ENCODE measurements around the gene PDGFC. TPM values are rescaled to one million over a fixed set of nuclear protein-coding genes. Genes with fewer than 3 reads are reported as not detected.
A peak's percentile ranks its signal among the peaks of the same experiment; 100 is the strongest.

The PDGFC gene
- total RNA-seq, 1 experiment from 2014 or later = 14.5 TPM

GRCh38 chr4:156956826-156957368 is 14.7 kb downstream of the PDGFC start:
- ATAC-seq (no peak), DNase-seq (ENCODE audit: low read depth, low spot score) (no peak)
- ChIA-PET POLR2A (no interaction called here), CTCF (no interaction called here)
- peaks cover 39% of the 10 kb centered on the region for H3K4me1 ChIP-seq (ENCODE audit: control insufficient read depth, insufficient read depth, low read length)
- intact Hi-C loops (cut with micrococcal nuclease; ENCODE audit: unreplicated experiment) (no loop called here), in situ Hi-C loops (cut with HindIII; ENCODE audit: low pct_unique_long_range_greater_than_20kb, low sequenced_read_pairs) (no loop called here)
- H3K36me3 ChIP-seq (ENCODE audit: control insufficient read depth, insufficient read depth, low read length) = no peaks in the 10 kb centered on the region
- no peaks in the 10 kb centered on the region for H3K27me3 ChIP-seq (ENCODE audit: control insufficient read depth, insufficient read depth, low read length)
- peak overlapping the region; percentile 74; the same call in 1 of the 2 replicates for H3K27ac ChIP-seq (ENCODE audit: low read length)
- BruUV-seq (replicated peaks) = no TSS peak
- H3K9me3 ChIP-seq (ENCODE audit: control insufficient read depth, insufficient read depth, low read depth, low read length) = no peaks in the 10 kb centered on the region
- no peak overlapping the region for H3K4me3 ChIP-seq (ENCODE audit: low read depth in 2 of 2, low read length in 2 of 2)
- TF ChIP-seq TCF7L2 (IDR thresholded peaks at IDR 0.05; ENCODE audit: low read depth, low read length) (no peak), REST (IDR thresholded peaks at IDR 0.05; ENCODE audit: insufficient read depth in 1 of 2, low read depth in 2 of 2, low read length in 1 of 2) (no peak), CTCF (IDR thresholded peaks at IDR 0.05) (no peak), POLR2AphosphoS5 (IDR thresholded peaks at IDR 0.05; ENCODE audit: low read depth, low read length) (no peak), SIN3A (IDR thresholded peaks at IDR 0.05; ENCODE audit: borderline replicate concordance, insufficient read depth, low read depth, low read length) (no peak)

- DNase-seq (ENCODE audit: low read depth, low spot score) = no peak
- POLR2A ChIA-PET = no interaction called here
- no TSS peak for BruUV-seq (replicated peaks)
Observed at GRCh38 chr4:156956359-156956758, 15.2 kb downstream of the PDGFC start.

GRCh38 chr4:156954587-156954986 is 17.0 kb downstream of the PDGFC start:
- H3K36me3 ChIP-seq (ENCODE audit: control insufficient read depth, insufficient read depth, low read length) = no peaks in the 10 kb centered on the region
- intact Hi-C loops (cut with micrococcal nuclease; ENCODE audit: unreplicated experiment) = no loop called here
- no peak overlapping the region for H3K4me3 ChIP-seq (ENCODE audit: low read depth in 2 of 2, low read length in 2 of 2)
- peaks cover 41% of the 10 kb centered on the region for H3K4me1 ChIP-seq (ENCODE audit: control insufficient read depth, insufficient read depth, low read length)
- no peaks in the 10 kb centered on the region for H3K9me3 ChIP-seq (ENCODE audit: control insufficient read depth, insufficient read depth, low read depth, low read length)
- POLR2A ChIA-PET = no interaction called here
- in situ Hi-C loops (cut with HindIII; ENCODE audit: low pct_unique_long_range_greater_than_20kb, low sequenced_read_pairs) = no loop called here
- ATAC-seq = no peak
- DNase-seq (ENCODE audit: low read depth, low spot score) = no peak
- no peak overlapping the region; the same call in 1 of the 2 replicates for H3K27ac ChIP-seq (ENCODE audit: low read length)
- no peaks in the 10 kb centered on the region for H3K27me3 ChIP-seq (ENCODE audit: control insufficient read depth, insufficient read depth, low read length)
- TF ChIP-seq SIN3A (IDR thresholded peaks at IDR 0.05; ENCODE audit: borderline replicate concordance, insufficient read depth, low read depth, low read length) (no peak), CTCF (IDR thresholded peaks at IDR 0.05) (no peak), POLR2AphosphoS5 (IDR thresholded peaks at IDR 0.05; ENCODE audit: low read depth, low read length) (no peak), TCF7L2 (IDR thresholded peaks at IDR 0.05; ENCODE audit: low read depth, low read length) (no peak), REST (IDR thresholded peaks at IDR 0.05; ENCODE audit: insufficient read depth in 1 of 2, low read depth in 2 of 2, low read length in 1 of 2) (no peak)
- CTCF ChIA-PET = no interaction called here
- no TSS peak for BruUV-seq (replicated peaks)

More at GRCh38 chr4:156956359-156956758, 15.2 kb downstream of the PDGFC start:
- no peaks in the 10 kb centered on the region for H3K9me3 ChIP-seq (ENCODE audit: control insufficient read depth, insufficient read depth, low read depth, low read length)
- in situ Hi-C loops (cut with HindIII; ENCODE audit: low pct_unique_long_range_greater_than_20kb, low sequenced_read_pairs) = no loop called here
- no peak for ATAC-seq
- CTCF ChIA-PET = no interaction called here
- no peaks in the 10 kb centered on the region for H3K36me3 ChIP-seq (ENCODE audit: control insufficient read depth, insufficient read depth, low read length)
- H3K27me3 ChIP-seq (ENCODE audit: control insufficient read depth, insufficient read depth, low read length) = no peaks in the 10 kb centered on the region
- peak overlapping the region; percentile 9; the same call in 1 of the 2 replicates for H3K27ac ChIP-seq (ENCODE audit: low read length)
- no peak overlapping the region for H3K4me3 ChIP-seq (ENCODE audit: low read depth in 2 of 2, low read length in 2 of 2)
- peaks cover 38% of the 10 kb centered on the region for H3K4me1 ChIP-seq (ENCODE audit: control insufficient read depth, insufficient read depth, low read length)
- intact Hi-C loops (cut with micrococcal nuclease; ENCODE audit: unreplicated experiment) = no loop called here
- TF ChIP-seq TCF7L2 (IDR thresholded peaks at IDR 0.05; ENCODE audit: low read depth, low read length) = no peak

All from Panc1 (cell line).